ENCODE measurements around the gene IDI2. TPM values are rescaled to one million over a fixed set of nuclear protein-coding genes. Genes with fewer than 3 reads are reported as not detected.

Gene IDI2
- total and polyA plus RNA-seq, 12 donors, result 0.07 to 1.2 (median 0.44) TPM; not detected in 4

- DNase-seq, result no peak
- Histone ChIP-seq H3K9me3 (no peaks in the 10 kb centered on the region), H3K4me1 (peaks cover 9 to 35% (median 29%) of the 10 kb centered on the region in 9 donors), H3K4me3 (no peak overlapping the region), H3K27ac (no peak overlapping the region), H3K36me3 (peaks cover 0 to 47% (median 21%) of the 10 kb centered on the region in 9 donors), H3K27me3 (no peaks in the 10 kb centered on the region)
- intact Hi-C loops (cut with DNase I), result no loop called here
- WGBS, 2 donors, result 93 to 96% methylated on average over 6 of the region's 6 CpGs
- TF ChIP-seq, protein P1, sequence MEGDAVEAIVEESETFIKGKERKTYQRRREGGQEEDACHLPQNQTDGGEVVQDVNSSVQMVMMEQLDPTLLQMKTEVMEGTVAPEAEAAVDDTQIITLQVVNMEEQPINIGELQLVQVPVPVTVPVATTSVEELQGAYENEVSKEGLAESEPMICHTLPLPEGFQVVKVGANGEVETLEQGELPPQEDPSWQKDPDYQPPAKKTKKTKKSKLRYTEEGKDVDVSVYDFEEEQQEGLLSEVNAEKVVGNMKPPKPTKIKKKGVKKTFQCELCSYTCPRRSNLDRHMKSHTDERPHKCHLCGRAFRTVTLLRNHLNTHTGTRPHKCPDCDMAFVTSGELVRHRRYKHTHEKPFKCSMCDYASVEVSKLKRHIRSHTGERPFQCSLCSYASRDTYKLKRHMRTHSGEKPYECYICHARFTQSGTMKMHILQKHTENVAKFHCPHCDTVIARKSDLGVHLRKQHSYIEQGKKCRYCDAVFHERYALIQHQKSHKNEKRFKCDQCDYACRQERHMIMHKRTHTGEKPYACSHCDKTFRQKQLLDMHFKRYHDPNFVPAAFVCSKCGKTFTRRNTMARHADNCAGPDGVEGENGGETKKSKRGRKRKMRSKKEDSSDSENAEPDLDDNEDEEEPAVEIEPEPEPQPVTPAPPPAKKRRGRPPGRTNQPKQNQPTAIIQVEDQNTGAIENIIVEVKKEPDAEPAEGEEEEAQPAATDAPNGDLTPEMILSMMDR (IDR thresholded peaks at IDR 0.05), result no peak
- ATAC-seq, result no peak
Measured at GRCh38 chr10:990808-991207, 34.9 kb downstream of the IDI2 start.

- no peaks in the 10 kb centered on the region for H3K9me3 ChIP-seq
- H3K36me3 ChIP-seq, result peaks cover 0 to 28% (median 11%) of the 10 kb centered on the region in 9 donors
- peak overlapping the region; percentile 56 to 90 (median 80) for H3K4me3 ChIP-seq
- TF ChIP-seq, protein P1 (IDR thresholded peaks at IDR 0.05), result no peak
- H3K27ac ChIP-seq, result peak overlapping the region; percentile 86 to 97 (median 94)
- 24 to 30% methylated on average over 42 of the region's 42 CpGs for WGBS, 2 donors
- H3K4me1 ChIP-seq, result peaks cover 9 to 39% (median 29%) of the 10 kb centered on the region in 9 donors
- ATAC-seq (no peak), DNase-seq (no peak)
- intact Hi-C loops (cut with DNase I), result loop anchor here in 8 of 10 donors (2.0 to 10.0 kb wide), 8 partner anchors 52 to 477 kb away; partner anchors contain the start of genes LARP4B (in 5 of the 8) and IDI1 (in 1 of the 8)
- no peaks in the 10 kb centered on the region for H3K27me3 ChIP-seq
Measured at GRCh38 chr10:988667-989545, 36.8 kb downstream of the IDI2 start.

- no peaks in the 10 kb centered on the region for H3K9me3 ChIP-seq
- no peaks in the 10 kb centered on the region for H3K27me3 ChIP-seq
- peaks cover 0 to 20% (median 3%) of the 10 kb centered on the region in 9 donors for H3K36me3 ChIP-seq
- H3K4me3 ChIP-seq, result peak within 1 kb of the TSS; percentile 56 to 90 (median 80)
- ATAC-seq (peak; percentile 98 to 100 (median 99)), DNase-seq (peak; percentile 98 to 99)
- intact Hi-C loops (cut with DNase I), result loop anchor here in 8 of 10 donors (2.0 to 10.0 kb wide), 8 partner anchors 51 to 476 kb away; partner anchors contain the start of genes LARP4B (in 5 of the 8) and IDI1 (in 1 of the 8)
- TF ChIP-seq, protein P1 (IDR thresholded peaks at IDR 0.05), result peak in 6 of 9 donors; percentile 7 to 57 (median 38)
- H3K27ac ChIP-seq, result peak within 1 kb of the TSS; percentile 86 to 97 (median 94)
- WGBS, 2 donors, result 0% methylated on average over 74 of the region's 74 CpGs
- peaks cover 9 to 39% (median 29%) of the 10 kb centered on the region in 9 donors for H3K4me1 ChIP-seq
Measured at GRCh38 chr10:987870-988666, 37.6 kb downstream of the IDI2 start, which contains the start of gene GTPBP4. GTPBP4 (plus strand) TSS chr10:988434; CDS start chr10:988480, 46 bp downstream.

DNA sequence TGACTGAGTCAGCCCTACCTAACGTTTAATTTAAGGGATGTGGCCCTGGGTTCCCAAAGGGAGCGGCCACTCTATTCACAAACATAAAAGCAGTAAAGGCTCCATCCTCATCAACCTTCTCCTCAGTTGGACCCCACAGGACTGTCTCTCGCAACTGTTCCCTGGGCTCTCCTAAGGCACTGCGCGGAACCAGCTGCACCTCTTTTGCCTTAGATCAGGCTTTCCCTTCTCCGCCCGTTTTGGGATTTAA is 38.1 kb downstream of the IDI2 start:
- ATAC-seq (peak in 3 of 8 donors; percentile 19 to 36 (median 28)), DNase-seq (no peak)
- Histone ChIP-seq H3K9me3 (no peaks in the 10 kb centered on the region), H3K4me1 (peaks cover 9 to 39% (median 29%) of the 10 kb centered on the region in 9 donors), H3K4me3 (peak overlapping the region; percentile 56 to 90 (median 80)), H3K27ac (peak overlapping the region; percentile 86 to 97 (median 94)), H3K27me3 (no peaks in the 10 kb centered on the region), H3K36me3 (peaks cover 0 to 14% (median 0%) of the 10 kb centered on the region in 9 donors)
- intact Hi-C loops (cut with DNase I), result loop anchor here in 8 of 10 donors (5.0 to 10.0 kb wide), 7 partner anchors 50 to 475 kb away; partner anchors contain the start of gene LARP4B (in 5 of the 8)
- 3% methylated on average over 7 of the region's 7 CpGs for WGBS, 2 donors
- TF ChIP-seq, protein P1 (IDR thresholded peaks at IDR 0.05), result no peak
